HG03135 (cell line): ENCODE measurements around the gene ALS2CL.
"Not testable (repeated sequence)": the region's sequence is repeated elsewhere in the genome, so short reads cannot be mapped to it uniquely, and the experiment has no call there.

ENCODE experiments used
- ATAC-seq: cut with Tn5 transposase; IDR thresholded peaks from one replicate; pipeline ENCODE4 v1.9.1; 2021; ENCODE audit warnings: mild to moderate bottlenecking, moderate library complexity; ENCODE audit not compliant: unreplicated experiment

Gene ALS2CL, protein sequence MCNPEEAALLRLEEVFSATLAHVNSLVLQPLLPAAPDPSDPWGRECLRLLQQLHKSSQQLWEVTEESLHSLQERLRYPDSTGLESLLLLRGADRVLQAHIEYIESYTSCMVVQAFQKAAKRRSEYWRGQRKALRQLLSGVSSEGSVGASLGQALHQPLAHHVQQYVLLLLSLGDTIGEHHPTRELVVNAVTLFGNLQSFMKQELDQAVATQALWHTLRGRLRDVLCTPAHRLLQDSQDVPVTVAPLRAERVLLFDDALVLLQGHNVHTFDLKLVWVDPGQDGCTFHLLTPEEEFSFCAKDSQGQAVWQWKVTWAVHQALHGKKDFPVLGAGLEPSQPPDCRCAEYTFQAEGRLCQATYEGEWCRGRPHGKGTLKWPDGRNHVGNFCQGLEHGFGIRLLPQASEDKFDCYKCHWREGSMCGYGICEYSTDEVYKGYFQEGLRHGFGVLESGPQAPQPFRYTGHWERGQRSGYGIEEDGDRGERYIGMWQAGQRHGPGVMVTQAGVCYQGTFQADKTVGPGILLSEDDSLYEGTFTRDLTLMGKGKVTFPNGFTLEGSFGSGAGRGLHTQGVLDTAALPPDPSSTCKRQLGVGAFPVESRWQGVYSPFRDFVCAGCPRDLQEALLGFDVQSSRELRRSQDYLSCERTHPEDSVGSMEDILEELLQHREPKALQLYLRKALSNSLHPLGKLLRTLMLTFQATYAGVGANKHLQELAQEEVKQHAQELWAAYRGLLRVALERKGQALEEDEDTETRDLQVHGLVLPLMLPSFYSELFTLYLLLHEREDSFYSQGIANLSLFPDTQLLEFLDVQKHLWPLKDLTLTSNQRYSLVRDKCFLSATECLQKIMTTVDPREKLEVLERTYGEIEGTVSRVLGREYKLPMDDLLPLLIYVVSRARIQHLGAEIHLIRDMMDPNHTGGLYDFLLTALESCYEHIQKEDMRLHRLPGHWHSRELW

GRCh38 chr3:46693038-46693891, at the start of gene ALS2CL:
Gene ALS2CL, minus strand, starts transcription at chr3:46693679. Its CDS starts 4,239 bp downstream, at chr3:46689440.
- no peak for ATAC-seq

DNA sequence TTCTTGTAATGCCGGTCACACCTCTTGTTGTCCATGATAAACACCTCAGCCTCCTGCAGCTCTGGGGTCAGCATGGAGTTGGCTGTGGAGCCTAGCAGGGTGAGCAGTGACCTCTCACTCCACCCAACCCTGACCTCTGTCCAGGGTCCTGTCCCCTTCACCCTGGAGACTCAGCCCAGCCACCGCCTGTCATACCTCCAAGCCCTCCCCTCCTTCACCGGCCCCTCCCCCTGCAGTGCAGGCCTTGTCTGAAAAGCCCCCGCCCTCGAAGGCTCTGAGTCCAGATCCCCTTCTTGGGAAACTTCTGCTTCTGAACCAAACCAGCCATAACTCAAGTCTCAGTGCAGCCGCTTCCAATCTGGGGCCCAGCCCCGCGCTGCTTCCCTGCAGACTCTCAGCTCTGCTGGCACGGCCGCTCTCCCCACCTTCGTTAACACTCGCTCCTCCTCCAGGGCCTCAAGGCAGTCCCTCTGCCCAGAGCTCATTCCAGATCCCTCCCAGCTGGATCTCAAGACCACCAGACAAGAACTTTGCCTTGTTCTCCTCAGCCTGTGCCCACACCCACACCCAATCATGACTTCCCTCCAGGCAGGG, 49.6 kb upstream of the ALS2CL start:
- ATAC-seq: no peak

- not testable (repeated sequence) for ATAC-seq
Measured at GRCh38 chr3:46739565-46739964, 46.1 kb upstream of the ALS2CL start.

DNA sequence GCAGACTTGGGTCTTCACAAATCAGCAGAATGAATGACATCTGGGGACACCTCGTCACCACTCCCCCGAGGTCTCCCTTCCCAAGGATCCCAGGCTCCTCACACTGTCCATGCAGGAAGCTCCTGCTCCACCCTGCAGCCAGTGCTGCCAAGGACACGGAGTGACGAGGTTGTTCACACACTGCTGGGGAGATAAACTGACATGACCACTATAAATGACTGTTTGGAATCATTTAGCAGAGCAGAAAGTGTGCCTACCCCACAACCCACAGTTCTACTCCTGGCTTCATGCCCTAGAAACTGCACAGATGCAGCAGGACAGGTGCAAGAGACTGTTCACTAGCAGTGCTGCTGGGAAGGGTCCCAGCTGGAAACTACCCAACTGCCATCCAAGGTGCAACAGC, 43.9 kb upstream of the ALS2CL start:
- ATAC-seq: no peak

GRCh38 chr3:46736006-46736872, 42.8 kb upstream of the ALS2CL start:
- ATAC-seq: no peak

GRCh38 chr3:46734773-46735172, 41.3 kb upstream of the ALS2CL start:
- no peak for ATAC-seq

GRCh38 chr3:46733026-46733800, 39.7 kb upstream of the ALS2CL start:
- ATAC-seq: no peak

DNA sequence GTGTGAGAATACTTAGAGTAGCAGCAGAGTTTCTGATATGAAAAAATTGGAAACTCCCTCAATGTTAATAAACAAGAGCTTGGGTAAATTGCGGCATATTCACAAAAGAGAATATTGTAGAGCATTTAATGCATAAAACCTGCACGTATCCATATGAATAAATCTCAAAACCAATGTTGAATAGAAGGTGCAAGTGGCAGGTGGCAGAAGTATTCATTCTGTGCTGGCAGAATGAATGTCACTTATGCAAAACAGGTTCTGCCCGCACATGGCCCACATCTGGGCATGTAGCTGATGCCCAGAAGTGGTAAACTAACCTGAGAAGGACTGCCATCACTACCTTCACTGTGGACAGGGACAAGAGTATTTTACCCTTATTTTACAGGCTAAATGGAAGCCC, 38.3 kb upstream of the ALS2CL start:
- no peak for ATAC-seq

DNA sequence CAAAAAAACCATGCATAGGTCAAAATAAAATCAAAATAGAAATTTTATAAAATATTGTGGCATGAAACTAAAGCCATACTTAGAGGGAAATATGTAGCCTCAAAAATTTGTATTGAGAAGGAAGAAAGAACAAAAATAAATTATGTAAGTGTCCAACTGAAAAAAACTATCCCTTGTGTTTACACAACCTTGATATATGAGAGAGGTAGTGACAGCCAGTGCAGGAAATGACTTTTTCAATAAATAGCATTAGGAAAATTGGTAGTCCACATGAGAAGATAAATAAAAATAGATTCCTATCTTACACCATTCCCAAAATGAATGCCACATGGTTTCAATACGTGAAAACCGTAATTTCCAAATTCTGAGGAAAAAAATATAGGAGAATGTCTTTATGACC, 37.3 kb upstream of the ALS2CL start:
- no peak for ATAC-seq

DNA sequence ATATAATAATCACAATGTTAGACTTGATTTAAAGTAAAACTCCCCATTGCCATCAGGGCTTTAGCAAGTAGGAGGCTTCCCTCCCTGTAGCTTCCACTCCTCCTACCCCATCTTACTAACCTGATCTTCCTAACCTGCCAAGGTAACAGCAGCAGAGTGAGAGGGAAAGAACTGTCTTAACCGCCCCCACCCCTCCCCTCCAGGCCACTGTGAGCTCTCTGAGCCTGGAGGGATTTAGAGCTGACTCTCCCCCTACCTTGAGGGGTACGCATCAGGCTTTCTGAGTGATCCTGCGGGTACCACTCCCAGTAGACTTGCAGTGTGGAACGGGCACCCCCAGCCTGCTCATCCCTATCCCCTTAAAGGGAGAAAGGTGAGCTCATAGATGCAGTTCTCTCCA, 35.6 kb upstream of the ALS2CL start:
- ATAC-seq: no peak

- ATAC-seq: no peak
Measured at GRCh38 chr3:46725621-46726314, 32.3 kb upstream of the ALS2CL start.

DNA sequence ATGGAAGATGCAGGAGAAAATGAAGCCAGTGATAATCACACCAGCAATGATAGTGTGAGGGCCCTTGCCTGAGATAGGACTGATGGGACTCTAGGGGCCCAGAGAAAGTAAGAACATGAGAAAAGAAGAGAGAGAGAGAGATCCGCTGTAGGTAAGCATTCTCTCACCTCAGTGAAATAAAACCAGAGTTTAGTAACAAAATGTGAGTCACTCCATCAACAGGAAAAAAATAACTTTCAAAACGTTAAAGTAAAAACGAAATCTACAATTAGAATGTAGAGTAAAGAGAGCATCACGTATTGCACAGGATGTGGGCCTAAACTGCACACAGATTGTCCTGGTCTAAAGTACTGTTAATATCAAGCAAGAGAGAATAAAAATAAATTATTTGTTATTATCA, 30.9 kb upstream of the ALS2CL start:
- no peak for ATAC-seq

DNA sequence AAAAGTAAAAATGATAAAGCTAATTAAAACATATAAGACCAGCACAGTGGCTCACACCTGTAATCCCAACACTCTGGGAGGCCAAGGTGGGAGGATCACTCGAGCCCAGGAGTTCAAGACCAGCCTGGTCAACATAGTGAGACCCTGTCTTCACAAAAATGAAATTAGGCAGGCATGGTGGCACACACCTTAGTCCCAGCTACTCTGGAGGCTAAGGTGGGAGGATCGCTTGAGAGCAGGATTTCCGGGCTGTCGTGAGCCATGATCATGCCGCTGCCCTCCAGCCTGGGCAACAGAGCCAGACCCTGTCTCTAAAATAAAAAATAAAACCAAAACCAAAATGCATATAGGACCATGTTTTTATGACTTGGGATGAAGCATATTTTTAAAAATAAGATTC, 29.0 kb upstream of the ALS2CL start:
- ATAC-seq: no peak

- ATAC-seq: no peak
Measured at GRCh38 chr3:46721009-46721408, 27.5 kb upstream of the ALS2CL start.

GRCh38 chr3:46719735-46720271, 26.3 kb upstream of the ALS2CL start:
- no peak for ATAC-seq

GRCh38 chr3:46719044-46719565, 25.6 kb upstream of the ALS2CL start:
- no peak for ATAC-seq

DNA sequence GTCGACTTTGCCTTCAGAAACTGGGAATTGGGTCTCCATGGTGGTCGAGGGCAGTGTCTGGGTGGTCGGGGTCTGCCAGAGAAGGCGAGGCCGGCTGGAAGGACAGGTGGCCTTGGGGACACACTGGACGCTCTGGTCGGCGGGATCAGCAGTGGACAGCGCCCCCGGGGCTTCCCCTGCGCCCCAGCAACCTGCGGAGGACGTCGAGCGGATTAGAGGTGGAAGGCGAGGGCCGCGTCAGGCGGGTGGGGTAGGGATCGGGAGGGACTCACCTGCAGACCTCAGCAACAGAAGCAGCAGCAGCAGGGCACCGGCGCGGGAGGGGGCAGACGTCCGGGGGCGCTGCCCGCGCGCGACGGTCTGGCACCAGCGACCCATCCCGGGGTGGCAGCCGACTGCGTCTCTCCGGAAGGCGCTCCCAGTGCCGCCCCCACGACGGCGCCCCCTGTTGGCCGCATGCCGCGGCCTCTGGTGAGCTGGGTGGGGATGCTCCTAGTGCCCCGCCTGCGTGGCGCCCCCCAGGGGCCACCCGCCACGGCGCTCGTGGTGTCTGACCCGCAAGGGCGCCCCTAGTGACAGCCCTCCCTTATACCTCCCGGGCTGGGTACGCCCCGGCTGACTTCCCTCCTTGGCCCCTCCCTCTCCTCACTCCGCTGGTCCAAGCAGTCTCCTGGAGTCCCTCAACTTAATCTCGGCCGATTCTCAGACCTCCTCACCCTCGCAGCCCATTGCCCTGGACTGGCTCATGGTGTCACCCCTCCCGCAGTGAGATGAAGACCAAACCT, 24.2 kb upstream of the ALS2CL start, which contains the start of gene PRSS50:
Gene PRSS50, minus strand, starts transcription at position 423 of the 785 bp plus-strand sequence. Its CDS starts 45 bp downstream, at position 378.
- ATAC-seq: no peak
